ENCODE data around the gene TAX1BP3.

Gene TAX1BP3

DNA sequence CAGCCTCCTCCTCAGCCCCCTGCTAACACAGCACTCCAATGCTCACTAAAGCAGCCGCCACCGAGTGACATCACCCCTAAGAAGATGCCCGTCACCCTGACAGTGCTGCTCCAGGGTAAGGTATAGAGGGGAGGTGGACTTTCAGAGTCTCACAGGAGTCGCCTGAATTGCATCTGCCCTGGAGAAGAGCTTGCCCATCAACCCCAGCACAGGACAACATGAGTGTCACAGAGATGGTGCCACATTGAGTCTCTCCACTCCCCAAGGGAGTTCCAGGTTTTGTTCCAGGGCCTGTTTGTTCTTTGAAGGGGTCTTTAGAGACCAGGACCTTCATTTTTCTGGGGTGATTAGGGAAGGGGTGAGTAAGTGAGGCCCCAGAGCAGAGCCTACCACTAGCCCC lies 29.8 kb upstream of the TAX1BP3 start:
- TF ChIP-seq, protein P1, sequence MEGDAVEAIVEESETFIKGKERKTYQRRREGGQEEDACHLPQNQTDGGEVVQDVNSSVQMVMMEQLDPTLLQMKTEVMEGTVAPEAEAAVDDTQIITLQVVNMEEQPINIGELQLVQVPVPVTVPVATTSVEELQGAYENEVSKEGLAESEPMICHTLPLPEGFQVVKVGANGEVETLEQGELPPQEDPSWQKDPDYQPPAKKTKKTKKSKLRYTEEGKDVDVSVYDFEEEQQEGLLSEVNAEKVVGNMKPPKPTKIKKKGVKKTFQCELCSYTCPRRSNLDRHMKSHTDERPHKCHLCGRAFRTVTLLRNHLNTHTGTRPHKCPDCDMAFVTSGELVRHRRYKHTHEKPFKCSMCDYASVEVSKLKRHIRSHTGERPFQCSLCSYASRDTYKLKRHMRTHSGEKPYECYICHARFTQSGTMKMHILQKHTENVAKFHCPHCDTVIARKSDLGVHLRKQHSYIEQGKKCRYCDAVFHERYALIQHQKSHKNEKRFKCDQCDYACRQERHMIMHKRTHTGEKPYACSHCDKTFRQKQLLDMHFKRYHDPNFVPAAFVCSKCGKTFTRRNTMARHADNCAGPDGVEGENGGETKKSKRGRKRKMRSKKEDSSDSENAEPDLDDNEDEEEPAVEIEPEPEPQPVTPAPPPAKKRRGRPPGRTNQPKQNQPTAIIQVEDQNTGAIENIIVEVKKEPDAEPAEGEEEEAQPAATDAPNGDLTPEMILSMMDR (IDR thresholded peaks at IDR 0.05), result no peak

DNA sequence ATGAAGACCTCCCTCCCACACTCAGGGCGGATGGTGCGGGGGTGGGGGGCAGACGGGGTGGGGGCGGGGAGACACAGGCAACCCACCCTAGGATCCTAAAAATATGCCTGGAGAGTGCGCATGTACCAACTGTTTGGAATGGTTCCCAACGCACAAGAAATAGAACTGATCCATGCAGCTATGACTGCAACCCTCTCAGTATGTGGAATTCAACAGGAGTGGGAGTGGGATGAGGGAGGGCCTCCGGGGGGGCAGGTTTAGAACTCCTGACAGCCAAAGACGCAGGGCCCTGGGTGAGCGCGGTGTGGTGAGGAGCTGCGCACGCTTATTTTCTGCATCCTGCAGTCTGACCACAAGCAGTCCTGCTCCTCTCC lies 28.7 kb upstream of the TAX1BP3 start:
- TF ChIP-seq, protein P1 (IDR thresholded peaks at IDR 0.05), result no peak

DNA sequence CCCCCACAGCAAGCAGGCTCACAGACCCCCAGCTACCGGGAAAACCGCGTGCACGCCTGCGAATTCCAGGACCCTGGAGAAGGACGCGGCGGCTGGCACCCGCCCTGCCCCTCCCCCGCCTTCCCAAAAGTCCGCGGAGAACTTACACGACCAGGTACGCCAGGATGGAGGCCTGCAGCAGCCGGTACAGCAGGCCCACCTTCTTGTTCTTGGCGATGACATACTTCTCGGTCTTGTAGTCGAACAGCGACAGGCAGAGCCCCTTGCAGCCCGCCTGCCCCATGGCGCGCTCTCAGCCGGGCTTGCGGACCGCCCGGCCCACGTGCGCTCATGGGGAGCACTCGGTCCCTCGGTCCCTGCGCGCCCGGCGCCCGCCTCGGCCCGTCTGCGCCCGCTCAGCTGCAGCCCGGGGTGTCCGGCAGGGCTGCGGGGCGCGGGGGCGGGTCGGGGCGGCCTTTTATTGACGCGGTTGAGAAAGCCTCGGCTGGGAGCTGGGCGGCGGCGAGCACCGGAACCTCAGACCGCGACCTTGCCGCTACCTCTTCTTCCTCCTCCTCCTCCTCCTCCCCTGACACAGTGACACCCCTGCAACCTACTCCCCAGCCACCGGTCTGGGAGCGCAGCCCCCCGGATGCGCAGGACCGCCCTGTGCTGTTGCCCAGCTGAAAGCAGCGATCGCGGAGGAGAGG lies 27.5 kb upstream of the TAX1BP3 start, which contains the start of gene P2RX5:
Gene P2RX5 (minus strand): TSS at position 433 of the 689 bp plus-strand sequence. CDS start 150 bp downstream, at position 283.
- TF ChIP-seq, protein P1 (IDR thresholded peaks at IDR 0.05), result no peak

DNA sequence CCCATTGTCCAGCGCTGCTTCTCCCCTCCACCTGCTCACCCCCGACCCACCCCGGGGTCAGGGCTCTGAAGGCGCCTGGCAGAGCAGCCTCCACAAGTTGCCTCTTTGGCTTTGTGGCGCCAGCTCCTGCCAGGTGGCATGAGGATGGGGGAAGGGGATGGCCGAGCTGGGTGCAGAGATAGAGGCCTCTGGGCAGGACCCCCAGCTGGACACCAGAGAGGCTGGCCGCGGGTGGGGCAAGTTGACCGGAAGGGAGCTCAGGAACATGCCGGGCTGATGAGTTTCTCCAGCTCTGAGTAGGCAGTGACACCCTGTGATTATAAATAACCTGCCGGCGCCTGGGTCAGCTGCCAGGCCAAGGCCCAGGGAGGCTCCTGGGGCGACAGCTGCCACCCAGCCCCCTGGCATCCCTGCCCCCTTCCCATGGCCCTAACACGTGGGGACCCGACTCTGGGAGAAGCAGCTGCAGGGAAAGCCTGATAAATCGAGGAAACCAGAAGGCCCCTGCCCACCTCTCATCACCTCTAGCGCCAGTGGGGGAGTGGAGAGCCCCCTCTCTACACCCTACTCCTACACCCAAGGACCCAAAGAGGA lies 26.8 kb upstream of the TAX1BP3 start:
- TF ChIP-seq, protein P1 (IDR thresholded peaks at IDR 0.05), result no peak

DNA sequence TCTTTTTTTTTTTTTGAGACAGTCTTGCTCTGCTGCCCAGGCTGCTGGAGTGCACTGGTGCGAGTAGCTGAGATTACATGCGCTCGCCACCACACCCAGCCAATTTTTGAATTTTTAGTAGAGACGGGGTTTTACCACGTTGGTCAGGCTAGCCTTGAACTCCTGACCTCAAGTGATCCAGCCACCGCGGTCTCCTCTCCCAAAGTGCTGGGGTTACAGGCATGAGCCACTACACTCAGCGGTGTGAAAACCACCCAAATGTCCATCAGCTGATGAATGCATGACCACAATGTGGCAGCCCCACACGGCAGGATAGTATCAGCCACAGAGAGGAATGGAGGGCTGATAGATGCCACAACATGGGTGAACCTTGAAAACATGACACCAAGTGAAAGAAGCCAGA lies 25.5 kb upstream of the TAX1BP3 start:
- TF ChIP-seq, protein P1 (IDR thresholded peaks at IDR 0.05), result no peak

DNA sequence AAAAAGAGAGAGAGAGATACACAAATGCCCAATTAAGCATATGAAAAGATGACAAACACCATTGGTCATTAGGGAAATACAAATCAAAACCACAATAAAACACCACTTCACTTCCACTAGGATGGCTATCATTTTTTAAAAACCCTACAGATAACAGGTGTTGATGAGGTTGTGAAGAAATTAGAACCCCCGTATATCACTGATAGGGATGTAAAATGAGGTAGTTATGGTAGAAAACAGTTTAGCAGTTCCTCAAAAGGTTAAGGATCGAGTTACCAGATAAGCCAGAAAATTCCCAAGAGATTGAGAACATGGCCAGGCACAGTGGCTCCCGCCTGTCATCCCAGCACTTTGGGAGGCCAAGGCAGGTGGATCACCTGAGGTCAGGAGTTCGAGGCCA lies 24.8 kb upstream of the TAX1BP3 start:
- TF ChIP-seq, protein P1 (IDR thresholded peaks at IDR 0.05), result no peak

DNA sequence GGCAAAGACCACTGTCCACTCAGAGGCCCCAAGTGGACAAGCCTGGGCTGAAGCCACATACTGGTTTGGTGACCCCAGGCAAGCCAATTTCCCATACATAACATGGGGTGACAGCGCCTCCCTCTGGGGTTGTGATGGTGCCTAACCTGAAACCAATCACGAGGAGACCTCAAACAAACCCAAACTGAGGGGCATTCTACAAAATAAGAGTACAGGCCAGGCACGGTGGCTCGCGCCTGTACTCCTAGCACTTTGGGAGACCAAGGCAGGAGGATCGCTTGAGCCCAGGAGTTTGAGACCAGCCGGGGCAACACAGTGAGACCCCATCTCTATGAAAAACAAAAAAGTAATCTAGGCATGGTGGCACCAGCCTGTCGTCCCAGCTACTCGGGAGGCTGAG lies 24.0 kb upstream of the TAX1BP3 start:
- TF ChIP-seq, protein P1 (IDR thresholded peaks at IDR 0.05), result no peak

Data from LNCAP (cell line).